KMS-11 (cell line): Measurements from ENCODE around the gene TNFRSF21.

Experiments used
- H2AFZ ChIP-seq: fragments of 200-600 bp; sonication (generic); 2 replicates; pipeline ENCODE4 v1.6.1; 2016; ENCODE audit warnings: antibody characterized with exemption, mixed run types, low read depth
- H3K27ac ChIP-seq: fragments of 200-600 bp; sonication (generic); 2 replicates; pipeline ENCODE4 v1.6.1; 2016; ENCODE audit warnings: mild to moderate bottlenecking, mixed run types
- H3K27me3 ChIP-seq: fragments of 200-600 bp; sonication (generic); 2 replicates; pipeline ENCODE4 v1.6.1; 2017; ENCODE audit warnings: mild to moderate bottlenecking, low read depth, mixed run types, moderate library complexity; ENCODE audit not compliant: insufficient read depth
- H3K36me3 ChIP-seq: fragments of 200-600 bp; sonication (generic); 2 replicates; pipeline ENCODE4 v1.6.1; 2017; ENCODE audit warnings: mild to moderate bottlenecking, mixed run types; ENCODE audit not compliant: insufficient read depth
- H3K4me1 ChIP-seq: fragments of 200-600 bp; sonication (generic); 2 replicates; pipeline ENCODE4 v1.6.1; 2016; ENCODE audit warnings: mild to moderate bottlenecking, low read depth, mixed run types; ENCODE audit not compliant: poor library complexity, severe bottlenecking
- H3K4me2 ChIP-seq: fragments of 200-600 bp; sonication (generic); 2 replicates; pipeline ENCODE4 v1.7.0; 2016; ENCODE audit warnings: mild to moderate bottlenecking, mixed run types
- H3K4me3 ChIP-seq: fragments of 200-600 bp; sonication (generic); IDR thresholded peaks from 2 replicates; pipeline ENCODE4 v1.6.1; 2017; ENCODE audit warnings: low read depth, low read length, mixed read lengths; ENCODE audit not compliant: insufficient read depth
- H3K79me2 ChIP-seq: fragments of 200-600 bp; sonication (generic); 2 replicates; pipeline ENCODE4 v1.6.1; 2016; ENCODE audit warnings: low read depth, mixed run types; ENCODE audit not compliant: insufficient read depth
- H3K9ac ChIP-seq: fragments of 200-600 bp; sonication (generic); 2 replicates; pipeline ENCODE4 v1.6.1; 2016; ENCODE audit warnings: mild to moderate bottlenecking, mixed run types
- H4K20me1 ChIP-seq: fragments of 200-600 bp; sonication (generic); 2 replicates; pipeline ENCODE4 v1.6.1; 2016; ENCODE audit warnings: mild to moderate bottlenecking, mixed run types; ENCODE audit not compliant: insufficient read depth
- CTCF ChIP-seq: fragments of 200-600 bp; sonication (generic); conservative IDR thresholded peaks from 2 replicates; pipeline ENCODE4 v1.6.1; 2017; ENCODE audit warnings: low read depth, mild to moderate bottlenecking, antibody characterized with exemption, low read length, moderate library complexity, mixed read lengths

Gene TNFRSF21

GRCh38 chr6:47254906-47255305 is 54.8 kb downstream of the TNFRSF21 start:
- H3K4me2 ChIP-seq: no peak overlapping the region
- H3K79me2 ChIP-seq: no peaks in the 10 kb centered on the region
- no peak overlapping the region for H3K9ac ChIP-seq
- peaks cover 9% of the 10 kb centered on the region for H3K4me1 ChIP-seq
- no peaks in the 10 kb centered on the region; the same call in 1 of the 2 replicates for H3K36me3 ChIP-seq
- no peak overlapping the region for H2AFZ ChIP-seq
- no peaks in the 10 kb centered on the region for H3K27me3 ChIP-seq
- H3K4me3 ChIP-seq: no peak overlapping the region
- TF ChIP-seq CTCF: no peak
- H3K27ac ChIP-seq: no peak overlapping the region
- H4K20me1 ChIP-seq: no peaks in the 10 kb centered on the region

DNA sequence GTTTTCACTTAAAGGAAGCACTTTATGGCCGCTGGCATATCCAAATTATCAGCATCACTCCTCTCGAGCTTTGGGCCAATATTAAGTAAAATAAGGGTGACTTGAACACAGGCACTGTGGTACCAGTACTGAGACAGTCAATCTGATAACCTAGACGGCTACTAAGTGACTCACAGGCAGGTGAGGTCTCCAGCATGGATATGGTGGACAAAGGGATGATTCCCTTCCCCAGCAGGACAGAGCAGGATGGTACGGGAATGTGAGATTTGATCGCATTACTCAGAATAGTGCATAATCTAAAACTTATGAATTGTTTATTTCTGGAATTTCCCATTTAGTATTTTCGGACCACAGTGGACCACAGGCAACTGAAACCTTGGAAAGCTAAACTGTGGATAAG is 55.7 kb downstream of the TNFRSF21 start:
- H3K4me2 ChIP-seq: no peak overlapping the region
- H3K4me3 ChIP-seq: no peak overlapping the region
- H2AFZ ChIP-seq: no peak overlapping the region
- H3K27me3 ChIP-seq: no peaks in the 10 kb centered on the region
- no peak overlapping the region for H3K27ac ChIP-seq
- no peaks in the 10 kb centered on the region for H4K20me1 ChIP-seq
- TF ChIP-seq CTCF: no peak
- H3K4me1 ChIP-seq: peaks cover 14% of the 10 kb centered on the region
- H3K79me2 ChIP-seq: no peaks in the 10 kb centered on the region
- no peaks in the 10 kb centered on the region; the same call in 1 of the 2 replicates for H3K36me3 ChIP-seq
- no peak overlapping the region for H3K9ac ChIP-seq

- H3K27ac ChIP-seq: no peak overlapping the region
- H4K20me1 ChIP-seq: no peaks in the 10 kb centered on the region
- TF ChIP-seq CTCF: no peak
- no peak overlapping the region for H3K4me3 ChIP-seq
- H3K9ac ChIP-seq: no peak overlapping the region
- no peaks in the 10 kb centered on the region for H3K27me3 ChIP-seq
- no peaks in the 10 kb centered on the region; the same call in 1 of the 2 replicates for H3K36me3 ChIP-seq
- peaks cover 17% of the 10 kb centered on the region for H3K4me1 ChIP-seq
- H2AFZ ChIP-seq: no peak overlapping the region
- no peaks in the 10 kb centered on the region for H3K79me2 ChIP-seq
- no peak overlapping the region for H3K4me2 ChIP-seq
Observed at GRCh38 chr6:47253136-47253535, 56.6 kb downstream of the TNFRSF21 start.

GRCh38 chr6:47252633-47253032 is 57.1 kb downstream of the TNFRSF21 start:
- H2AFZ ChIP-seq: no peak overlapping the region
- no peak overlapping the region for H3K27ac ChIP-seq
- no peak overlapping the region for H3K4me3 ChIP-seq
- no peaks in the 10 kb centered on the region for H3K79me2 ChIP-seq
- no peaks in the 10 kb centered on the region for H4K20me1 ChIP-seq
- H3K4me1 ChIP-seq: peaks cover 22% of the 10 kb centered on the region
- H3K4me2 ChIP-seq: no peak overlapping the region
- H3K36me3 ChIP-seq: no peaks in the 10 kb centered on the region; the same call in 1 of the 2 replicates
- no peak for TF ChIP-seq CTCF
- H3K27me3 ChIP-seq: no peaks in the 10 kb centered on the region
- no peak overlapping the region for H3K9ac ChIP-seq
